Astrocyte of the spinal cord (primary cell): ENCODE results near the gene OR52I2.

Experiments used
- DNase-seq: peaks from one replicate; pipeline ENCODE4 v3.0.0; 2011; ENCODE audit warnings: low read depth, low spot score
- H3K4me3 ChIP-seq: 2 replicates; pipeline ENCODE4 v1.5.1; 2011; ENCODE audit warnings: low read depth, mild to moderate bottlenecking, low read length, moderate library complexity
- in situ Hi-C: cut with HindIII; loops from 2 replicates; pipeline ENCODE4 v1.10.0; 2017; ENCODE audit warnings: low sequenced_read_pairs
- TF ChIP-seq, protein P1 (sequence below): IDR thresholded peaks from 2 replicates; pipeline ENCODE4 v1.5.1; 2012; ENCODE audit warnings: low read depth, mild to moderate bottlenecking, low read length, inconsistent platforms

OR52I2 gene

DNA sequence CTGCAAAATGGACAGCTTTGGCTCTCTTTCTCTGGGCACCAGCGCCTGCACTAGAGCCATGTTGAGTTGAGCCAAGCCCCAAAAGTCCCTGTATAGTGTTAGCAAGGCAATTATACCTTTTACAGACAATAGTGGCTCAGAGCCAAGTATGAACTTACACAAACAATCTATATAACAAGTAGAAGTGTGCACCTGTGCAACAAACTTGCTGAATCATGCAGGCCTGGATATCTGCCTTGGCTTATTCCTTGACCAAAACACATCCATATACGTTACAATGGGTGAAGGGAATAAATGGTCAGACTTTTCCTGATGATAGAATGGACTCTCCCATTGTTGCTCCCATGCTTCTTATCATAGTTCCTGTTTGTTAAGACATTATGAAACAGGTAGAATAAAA is 3.8 kb upstream of the OR52I2 start:
- in situ Hi-C loops, result no loop called here
- DNase-seq, result no peak
- TF ChIP-seq, protein P1, sequence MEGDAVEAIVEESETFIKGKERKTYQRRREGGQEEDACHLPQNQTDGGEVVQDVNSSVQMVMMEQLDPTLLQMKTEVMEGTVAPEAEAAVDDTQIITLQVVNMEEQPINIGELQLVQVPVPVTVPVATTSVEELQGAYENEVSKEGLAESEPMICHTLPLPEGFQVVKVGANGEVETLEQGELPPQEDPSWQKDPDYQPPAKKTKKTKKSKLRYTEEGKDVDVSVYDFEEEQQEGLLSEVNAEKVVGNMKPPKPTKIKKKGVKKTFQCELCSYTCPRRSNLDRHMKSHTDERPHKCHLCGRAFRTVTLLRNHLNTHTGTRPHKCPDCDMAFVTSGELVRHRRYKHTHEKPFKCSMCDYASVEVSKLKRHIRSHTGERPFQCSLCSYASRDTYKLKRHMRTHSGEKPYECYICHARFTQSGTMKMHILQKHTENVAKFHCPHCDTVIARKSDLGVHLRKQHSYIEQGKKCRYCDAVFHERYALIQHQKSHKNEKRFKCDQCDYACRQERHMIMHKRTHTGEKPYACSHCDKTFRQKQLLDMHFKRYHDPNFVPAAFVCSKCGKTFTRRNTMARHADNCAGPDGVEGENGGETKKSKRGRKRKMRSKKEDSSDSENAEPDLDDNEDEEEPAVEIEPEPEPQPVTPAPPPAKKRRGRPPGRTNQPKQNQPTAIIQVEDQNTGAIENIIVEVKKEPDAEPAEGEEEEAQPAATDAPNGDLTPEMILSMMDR, result no peak
- H3K4me3 ChIP-seq, result no peak overlapping the region

DNA sequence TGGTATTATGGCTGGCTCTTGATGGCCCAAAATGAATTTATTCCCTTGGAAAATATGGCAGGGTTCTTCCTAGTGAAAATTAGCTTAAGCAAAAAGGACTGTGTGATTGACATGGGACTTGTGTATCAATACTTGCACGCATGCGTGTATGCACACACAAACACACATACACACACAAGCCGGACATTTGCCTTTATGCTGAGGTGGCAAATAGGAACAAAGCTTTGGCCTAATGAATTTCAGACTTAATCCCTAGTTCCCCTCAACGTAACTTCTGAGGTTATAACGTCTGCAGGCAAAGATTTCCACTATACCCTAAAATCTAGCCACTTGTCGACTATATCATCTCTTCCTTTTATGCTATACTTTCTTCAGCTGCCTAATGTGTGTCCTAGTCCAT is 2.9 kb upstream of the OR52I2 start:
- in situ Hi-C loops, result no loop called here
- H3K4me3 ChIP-seq, result no peak overlapping the region
- TF ChIP-seq, protein P1, result no peak
- no peak for DNase-seq

DNA sequence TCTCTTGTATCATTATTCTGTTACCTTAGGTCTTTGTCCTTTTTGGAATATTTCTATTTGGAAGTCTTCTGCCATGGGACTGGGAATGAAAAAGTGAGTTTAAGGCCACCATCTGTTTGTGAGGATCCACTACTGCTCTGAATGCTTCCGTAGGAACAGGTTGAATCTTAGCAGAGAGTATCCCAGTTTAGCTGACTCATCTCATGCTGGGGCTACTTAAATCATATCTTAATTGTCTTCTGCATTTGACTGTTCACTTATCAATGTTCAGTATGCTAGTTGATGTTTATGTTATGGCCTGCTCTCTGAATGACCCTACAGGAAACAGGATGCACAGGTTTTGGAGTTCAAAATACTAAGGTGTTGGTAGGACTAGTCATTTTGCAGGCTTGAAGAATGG is 1.4 kb upstream of the OR52I2 start:
- no peak for DNase-seq
- H3K4me3 ChIP-seq, result no peak overlapping the region
- in situ Hi-C loops, result no loop called here
- TF ChIP-seq, protein P1, result no peak

DNA sequence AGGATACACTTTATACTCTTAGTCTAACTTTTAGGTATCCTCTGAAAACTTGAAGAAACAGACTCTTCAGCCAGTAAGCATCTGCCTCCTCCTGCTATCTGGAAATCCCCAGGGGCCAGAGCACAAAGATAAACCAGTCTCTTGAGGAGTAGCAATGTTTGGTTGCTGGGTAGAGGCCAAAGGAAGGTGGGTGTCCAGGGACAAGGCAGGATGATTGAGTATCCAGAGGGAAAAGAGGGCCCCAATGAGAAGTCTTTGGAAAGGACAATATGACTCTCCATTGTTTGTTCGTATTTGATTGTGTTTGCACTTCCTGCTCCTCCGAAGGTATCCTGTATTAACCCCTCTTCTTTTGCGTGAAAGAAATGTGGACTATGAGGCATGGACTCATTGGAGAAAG is 7.5 kb downstream of the OR52I2 start:
- TF ChIP-seq, protein P1, result no peak
- no peak overlapping the region for H3K4me3 ChIP-seq
- in situ Hi-C loops, result no loop called here
- DNase-seq, result no peak

DNA sequence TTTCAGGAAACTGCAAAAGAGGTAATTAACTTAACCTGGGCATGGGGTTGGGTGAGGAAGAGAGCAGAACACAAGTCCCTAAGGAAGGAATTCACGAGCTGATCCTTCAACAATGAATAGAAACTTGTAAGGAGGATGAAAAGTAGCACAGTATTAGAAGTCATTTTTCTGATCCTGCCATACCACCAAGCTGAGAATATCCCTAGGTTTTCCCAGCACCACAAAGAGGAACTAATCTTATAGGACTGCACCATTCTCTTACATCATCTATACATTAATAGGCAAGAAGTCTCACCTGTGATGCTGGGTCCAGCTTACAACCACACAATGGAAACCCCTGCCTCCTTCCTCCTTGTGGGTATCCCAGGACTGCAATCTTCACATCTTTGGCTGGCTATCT is 12.2 kb downstream of the OR52I2 start, which contains the start of gene OR52I1:
TSS of gene OR52I1 (plus strand) at position 301 of the 400 bp plus-strand sequence. CDS start at position 301, 0 bp downstream.
- in situ Hi-C loops, result no loop called here
- H3K4me3 ChIP-seq, result no peak within 1 kb of the TSS
- TF ChIP-seq, protein P1, result no peak
- no peak for DNase-seq

DNA sequence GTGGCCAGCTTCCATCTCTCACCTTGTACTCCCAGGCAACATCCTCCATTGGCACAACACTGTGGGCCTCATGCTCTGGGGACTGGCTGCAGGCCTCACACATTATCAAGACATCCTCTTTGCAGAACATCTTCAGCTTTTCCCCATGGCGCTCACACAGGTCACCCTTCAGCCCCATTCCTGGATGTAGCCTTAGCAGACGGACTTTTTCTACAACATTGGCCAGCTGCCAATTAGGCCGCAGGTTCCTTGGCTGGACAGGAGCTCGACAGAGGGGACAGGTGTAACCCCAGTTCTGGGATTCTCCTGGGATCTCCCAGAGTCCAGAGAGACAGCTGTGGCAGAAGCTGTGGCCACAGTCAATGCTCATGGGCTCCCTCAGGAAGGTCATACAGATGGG is 23.5 kb downstream of the OR52I2 start:
- TF ChIP-seq, protein P1, result no peak
- in situ Hi-C loops, result no loop called here
- no peak for DNase-seq
- no peak overlapping the region for H3K4me3 ChIP-seq
